ENCODE results near the gene RAI1.
A peak's percentile ranks its signal among the peaks of the same experiment; 100 is the strongest.
"Not testable (repeated sequence)": the region's sequence is repeated elsewhere in the genome, so short reads cannot be mapped to it uniquely, and the experiment has no call there.

Gene RAI1

DNA sequence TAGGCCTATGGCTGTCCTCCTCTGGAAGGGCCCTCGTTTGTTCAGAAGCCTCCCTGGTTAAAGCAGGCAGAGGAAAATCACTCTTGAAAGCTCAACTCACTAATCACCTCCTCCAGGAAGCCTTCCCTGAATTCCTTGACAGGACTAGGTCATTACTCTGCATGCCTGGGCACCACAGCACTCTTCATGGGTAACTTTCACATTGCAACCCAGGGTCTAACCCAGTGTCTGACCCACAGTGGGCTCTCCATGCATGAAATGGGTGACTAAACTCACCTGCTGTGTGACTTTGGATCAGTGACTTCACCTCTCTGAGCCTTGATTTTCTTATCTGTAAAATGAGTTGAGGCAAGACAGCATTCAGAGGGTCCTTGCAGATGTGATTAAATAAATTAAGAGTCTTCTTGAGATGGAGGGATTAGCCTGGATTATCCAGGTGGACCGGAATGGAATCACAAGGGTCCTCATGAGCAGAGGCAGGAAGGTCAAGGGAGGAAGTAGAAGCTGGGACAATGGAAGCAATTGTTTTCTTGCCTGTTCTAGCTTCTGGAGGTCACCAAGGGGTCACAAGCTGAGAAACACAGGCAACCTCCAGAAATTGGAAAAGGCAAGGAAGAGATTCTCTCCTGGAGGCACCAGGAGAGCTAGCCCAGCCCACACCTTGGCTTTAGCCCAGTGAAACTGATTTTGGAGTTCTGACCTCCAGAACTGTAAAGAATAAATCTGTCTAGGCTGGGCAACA lies 3.8 kb upstream of the RAI1 start:
- TF ChIP-seq, protein P1, sequence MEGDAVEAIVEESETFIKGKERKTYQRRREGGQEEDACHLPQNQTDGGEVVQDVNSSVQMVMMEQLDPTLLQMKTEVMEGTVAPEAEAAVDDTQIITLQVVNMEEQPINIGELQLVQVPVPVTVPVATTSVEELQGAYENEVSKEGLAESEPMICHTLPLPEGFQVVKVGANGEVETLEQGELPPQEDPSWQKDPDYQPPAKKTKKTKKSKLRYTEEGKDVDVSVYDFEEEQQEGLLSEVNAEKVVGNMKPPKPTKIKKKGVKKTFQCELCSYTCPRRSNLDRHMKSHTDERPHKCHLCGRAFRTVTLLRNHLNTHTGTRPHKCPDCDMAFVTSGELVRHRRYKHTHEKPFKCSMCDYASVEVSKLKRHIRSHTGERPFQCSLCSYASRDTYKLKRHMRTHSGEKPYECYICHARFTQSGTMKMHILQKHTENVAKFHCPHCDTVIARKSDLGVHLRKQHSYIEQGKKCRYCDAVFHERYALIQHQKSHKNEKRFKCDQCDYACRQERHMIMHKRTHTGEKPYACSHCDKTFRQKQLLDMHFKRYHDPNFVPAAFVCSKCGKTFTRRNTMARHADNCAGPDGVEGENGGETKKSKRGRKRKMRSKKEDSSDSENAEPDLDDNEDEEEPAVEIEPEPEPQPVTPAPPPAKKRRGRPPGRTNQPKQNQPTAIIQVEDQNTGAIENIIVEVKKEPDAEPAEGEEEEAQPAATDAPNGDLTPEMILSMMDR (IDR thresholded peaks at IDR 0.05; ENCODE audit: low read depth, low read length, missing control alignments): no peak
- DNase-seq (ENCODE audit: extremely low read depth, low read depth): no peak
- no peak overlapping the region for H3K4me3 ChIP-seq (replicated peaks; ENCODE audit: low read depth, low read length)

DNA sequence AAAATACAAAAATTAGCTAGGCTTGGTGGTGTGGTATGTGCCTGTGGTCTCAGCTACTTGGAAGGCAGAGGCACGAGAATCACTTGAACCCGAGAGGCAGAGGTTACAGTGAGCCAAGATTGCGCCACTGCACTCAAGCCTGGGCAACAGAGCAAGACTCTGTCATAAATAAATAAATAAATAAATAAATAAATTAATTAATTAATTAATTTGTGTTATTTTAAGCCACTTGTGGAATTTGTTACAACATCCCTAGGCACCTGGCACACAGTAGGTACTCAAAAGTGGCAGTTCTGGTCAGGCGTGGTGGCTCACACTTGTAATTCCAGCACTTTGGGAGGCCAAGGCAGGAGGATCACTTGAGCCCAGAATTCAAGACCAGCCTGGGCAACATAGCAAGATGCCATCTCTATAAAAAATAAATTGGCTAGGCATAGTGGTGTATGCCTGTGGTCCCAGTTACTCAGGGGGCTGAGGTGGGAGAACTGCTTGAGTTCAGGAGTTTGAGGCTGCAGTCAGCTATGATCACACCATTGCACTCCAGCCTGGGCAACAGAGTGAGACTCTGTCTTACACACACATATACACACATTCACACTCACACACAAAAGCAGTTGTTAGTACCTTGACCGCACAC lies 3.1 kb upstream of the RAI1 start:
- not testable (repeated sequence) for DNase-seq (ENCODE audit: extremely low read depth, low read depth); H3K4me3 ChIP-seq (replicated peaks; ENCODE audit: low read depth, low read length)

DNA sequence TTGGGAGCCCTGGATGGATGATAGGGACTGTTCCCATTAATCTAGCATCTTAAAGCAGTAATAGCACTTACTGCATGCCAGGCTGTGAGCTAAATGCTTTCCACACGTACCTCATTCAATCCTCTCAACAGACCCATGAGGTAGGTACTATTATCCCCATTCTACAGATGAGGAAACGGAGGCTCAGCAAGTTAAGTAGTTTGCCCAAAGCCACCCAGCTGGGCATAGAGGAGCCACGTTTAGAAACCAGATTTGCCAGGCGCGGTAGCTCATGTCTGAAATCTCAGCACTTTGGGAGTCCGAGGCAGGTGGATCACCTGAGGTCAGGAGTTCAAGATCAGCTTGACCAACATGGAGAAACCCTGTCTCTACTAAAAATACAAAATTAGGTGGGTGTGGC lies 2.0 kb upstream of the RAI1 start:
- TF ChIP-seq, protein P1 (IDR thresholded peaks at IDR 0.05; ENCODE audit: low read depth, low read length, missing control alignments): no peak
- no peak overlapping the region for H3K4me3 ChIP-seq (replicated peaks; ENCODE audit: low read depth, low read length)
- DNase-seq (ENCODE audit: extremely low read depth, low read depth): no peak

DNA sequence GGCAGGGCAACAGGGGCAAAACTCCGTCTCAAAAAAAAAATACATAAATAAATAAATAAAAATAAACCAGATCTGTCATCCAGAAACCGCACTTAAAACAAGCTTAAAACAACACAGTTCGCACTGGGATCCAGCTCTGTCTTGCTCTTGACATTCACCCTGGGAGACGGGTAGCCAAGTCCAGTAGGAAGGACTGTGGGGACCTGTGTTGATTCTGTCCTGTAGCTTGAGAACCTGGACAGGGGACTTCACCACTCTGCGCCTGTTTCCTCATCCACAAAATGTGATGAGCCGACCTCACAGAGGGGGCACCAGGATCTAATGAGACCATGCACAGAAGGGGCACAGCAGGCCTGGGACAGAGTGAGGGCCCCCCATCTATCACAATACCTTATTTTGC lies 1.5 kb upstream of the RAI1 start:
- H3K4me3 ChIP-seq (replicated peaks; ENCODE audit: low read depth, low read length): no peak overlapping the region
- TF ChIP-seq, protein P1 (IDR thresholded peaks at IDR 0.05; ENCODE audit: low read depth, low read length, missing control alignments): no peak
- DNase-seq (ENCODE audit: extremely low read depth, low read depth): no peak

DNA sequence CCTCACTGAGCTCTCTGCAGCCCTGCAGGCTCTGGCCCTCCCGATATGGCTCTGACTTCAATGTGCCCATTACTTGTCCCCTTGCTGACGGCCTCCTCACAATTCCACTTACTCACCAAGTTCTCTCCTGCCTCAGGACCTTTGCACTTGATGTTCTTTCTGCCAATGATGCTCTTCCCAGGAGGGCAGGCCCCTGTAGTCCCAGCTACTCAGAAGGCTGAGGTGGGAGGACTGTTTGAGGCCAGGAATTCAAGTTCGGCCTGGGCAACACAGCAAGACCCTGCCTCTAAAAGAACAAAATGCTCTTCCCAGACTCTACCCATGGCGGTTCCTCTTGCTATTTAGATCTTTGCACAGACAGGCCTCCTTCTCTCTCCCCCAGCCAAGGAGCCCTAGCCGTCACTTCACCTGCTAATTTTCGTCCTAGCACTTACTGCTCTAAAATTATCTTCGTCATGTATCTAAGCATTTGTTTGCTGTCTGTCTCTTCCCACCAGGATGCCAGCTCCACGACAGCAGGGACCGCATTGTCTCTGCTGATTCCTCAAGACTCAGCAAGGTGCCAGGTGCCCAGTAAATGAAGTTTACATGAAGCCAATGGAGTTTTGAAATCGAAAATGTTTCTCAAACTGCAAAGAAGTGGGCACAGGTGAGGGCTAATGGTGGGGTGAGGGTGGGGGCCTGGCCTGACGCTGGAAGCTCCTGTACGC lies 626 bp upstream of the RAI1 start:
- TF ChIP-seq, protein P1 (IDR thresholded peaks at IDR 0.05; ENCODE audit: low read depth, low read length, missing control alignments): no peak
- DNase-seq (ENCODE audit: extremely low read depth, low read depth): no peak
- peak overlapping the region; percentile 78; the same call in 1 of the 2 replicates for H3K4me3 ChIP-seq (replicated peaks; ENCODE audit: low read depth, low read length)

DNA sequence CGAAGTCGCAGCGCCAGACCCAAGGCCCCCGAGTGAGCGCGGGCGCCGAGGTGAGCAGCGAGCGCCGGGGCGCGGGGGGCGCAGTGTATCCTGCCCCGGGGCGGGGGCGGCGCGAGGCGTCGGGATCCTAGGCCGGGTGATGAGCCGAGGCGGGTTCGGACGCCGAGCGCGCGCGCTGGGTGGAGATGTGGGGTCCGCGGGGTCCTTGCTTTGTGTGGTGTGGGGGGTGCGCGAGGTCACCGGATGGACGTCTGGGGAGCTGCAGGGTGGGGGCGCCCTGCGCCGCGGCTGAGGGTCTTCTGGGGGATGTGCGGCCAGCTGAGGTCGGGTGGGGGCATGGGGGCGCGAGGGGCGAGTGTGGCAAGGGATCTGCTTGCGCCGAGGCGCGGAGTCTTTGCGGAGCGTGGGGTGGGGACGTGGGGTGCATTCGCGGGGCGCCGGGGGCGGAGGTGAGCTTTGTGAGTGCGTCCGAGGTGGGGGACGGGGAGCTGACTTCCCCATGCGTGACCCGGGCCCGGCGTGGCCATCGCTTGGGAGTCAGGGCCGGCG lies 560 bp downstream of the RAI1 start:
- DNase-seq (ENCODE audit: extremely low read depth, low read depth): no peak
- peak overlapping the region; percentile 78 for H3K4me3 ChIP-seq (replicated peaks; ENCODE audit: low read depth, low read length)
- TF ChIP-seq, protein P1 (IDR thresholded peaks at IDR 0.05; ENCODE audit: low read depth, low read length, missing control alignments): no peak

DNA sequence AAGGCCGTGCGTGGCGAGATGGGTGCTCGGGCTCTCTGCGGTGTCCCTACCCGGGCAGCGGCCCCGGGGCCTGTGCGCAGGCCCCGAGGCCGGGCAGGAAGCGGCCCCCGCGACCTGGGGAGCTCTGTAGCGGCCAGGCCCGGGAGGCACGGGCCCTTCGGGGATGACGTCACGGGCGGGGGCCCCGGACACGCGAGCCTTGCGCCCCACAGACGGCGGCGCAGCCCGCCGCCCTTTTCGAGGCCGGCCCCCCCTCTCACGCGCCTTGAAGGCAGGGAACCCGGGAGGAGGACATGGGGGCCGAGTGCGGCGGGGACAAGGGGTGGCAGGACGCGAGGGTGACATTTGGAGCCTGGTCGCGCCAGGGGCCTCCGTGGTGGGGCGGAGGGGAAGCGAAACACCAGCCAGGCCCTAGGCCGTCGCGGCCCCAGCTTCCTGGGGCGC lies 1.1 kb downstream of the RAI1 start:
- DNase-seq (ENCODE audit: extremely low read depth, low read depth): no peak
- H3K4me3 ChIP-seq (replicated peaks; ENCODE audit: low read depth, low read length): peak overlapping the region; percentile 78
- TF ChIP-seq, protein P1 (IDR thresholded peaks at IDR 0.05; ENCODE audit: low read depth, low read length, missing control alignments): no peak
